Esophagus squamous epithelium (tissue), 5 donors: ENCODE measurements around the gene DLD. TPM values are rescaled to one million over a fixed set of nuclear protein-coding genes. Genes with fewer than 3 reads are reported as not detected.
"Not testable (repeated sequence)": the region's sequence is repeated elsewhere in the genome, so short reads cannot be mapped to it uniquely, and the experiment has no call there.

Source experiments
- DNase-seq: peaks from one replicate; lab custom pipeline; 2025; lab: John Stamatoyannopoulos, UW
- H3K27ac ChIP-seq, 4 donors: fragments of 200-600 bp; sonication (generic); one replicate each; pipeline ENCODE4 v1.5.1; 2016 to 2019; ENCODE audit warnings: mild to moderate bottlenecking in 1 of 4
- H3K27me3 ChIP-seq, 4 donors: fragments of 200-600 bp; sonication (generic); 1 replicate in 3 of 4; 2 replicates in 1 of 4; pipeline versions ENCODE4 v1.5.1 to v1.6.0; 2017 to 2021; ENCODE audit warnings: antibody characterized with exemption in 1 of 4
- H3K36me3 ChIP-seq, 3 donors: fragments of 200-600 bp; sonication (generic); one replicate each; pipeline ENCODE4 v1.5.1; 2016 to 2019
- H3K4me1 ChIP-seq, 3 donors: fragments of 200-600 bp; sonication (generic); one replicate each; pipeline ENCODE4 v1.5.1; 2017 to 2019
- H3K4me3 ChIP-seq, 4 donors: fragments of 200-600 bp; sonication (generic); 1 replicate in 3 of 4; 2 replicates in 1 of 4; pipeline ENCODE4 v1.5.1; 2016 to 2019; ENCODE audit warnings: mild to moderate bottlenecking in 2 of 4, moderate library complexity in 1 of 4
- H3K9me3 ChIP-seq, 3 donors: fragments of 200-600 bp; sonication (generic); one replicate each; pipeline ENCODE4 v1.5.1; 2016 to 2019
- POLR2A ChIP-seq, 4 donors: fragments of 450-650 bp; IDR thresholded peaks; one replicate each; pipeline ENCODE4 v1.6.1; 2017; ENCODE audit warnings: antibody characterized with exemption in 4 of 4, mild to moderate bottlenecking in 4 of 4, moderate library complexity in 3 of 4
- WGBS, 2 donors: methylation state at CpG; one replicate each; pipeline ENCODE4 v1.1.5; 2018; 5-methylcytosine and 5-hydroxymethylcytosine counted together
- intact Hi-C: fragments of 100-400 bp; cut with DNase I; formaldehyde crosslinking; loops from one replicate; pipeline ENCODE4 v1.15.0; 2022
- total RNA-seq, 4 donors: library from RNA; depleted of rRNA; stranded (reverse); fragments of >200 nt; gene quantifications; one replicate each; pipeline ENCODE4 v1.1.0, GENCODE V29; 2016
- TF ChIP-seq, protein P1 (sequence below), 6 experiments: fragments of 450-650 bp in 4 of 6; fragments of 200-600 bp in 2 of 6; sonication (generic) in 2 of 6; IDR thresholded peaks; one replicate each; pipeline ENCODE4 v1.5.1; 2016 to 2019; ENCODE audit warnings: antibody characterized with exemption in 6 of 6, mild to moderate bottlenecking in 4 of 6, moderate library complexity in 4 of 6
- donor health status: DM: yes; HTN: yes; CAD: no.

Gene DLD
- 100 to 1,000 TPM in 1 of 4 donors, 10 to 100 TPM in 3; 48.6 to 132 (median 72.7) TPM for total RNA-seq

DNA sequence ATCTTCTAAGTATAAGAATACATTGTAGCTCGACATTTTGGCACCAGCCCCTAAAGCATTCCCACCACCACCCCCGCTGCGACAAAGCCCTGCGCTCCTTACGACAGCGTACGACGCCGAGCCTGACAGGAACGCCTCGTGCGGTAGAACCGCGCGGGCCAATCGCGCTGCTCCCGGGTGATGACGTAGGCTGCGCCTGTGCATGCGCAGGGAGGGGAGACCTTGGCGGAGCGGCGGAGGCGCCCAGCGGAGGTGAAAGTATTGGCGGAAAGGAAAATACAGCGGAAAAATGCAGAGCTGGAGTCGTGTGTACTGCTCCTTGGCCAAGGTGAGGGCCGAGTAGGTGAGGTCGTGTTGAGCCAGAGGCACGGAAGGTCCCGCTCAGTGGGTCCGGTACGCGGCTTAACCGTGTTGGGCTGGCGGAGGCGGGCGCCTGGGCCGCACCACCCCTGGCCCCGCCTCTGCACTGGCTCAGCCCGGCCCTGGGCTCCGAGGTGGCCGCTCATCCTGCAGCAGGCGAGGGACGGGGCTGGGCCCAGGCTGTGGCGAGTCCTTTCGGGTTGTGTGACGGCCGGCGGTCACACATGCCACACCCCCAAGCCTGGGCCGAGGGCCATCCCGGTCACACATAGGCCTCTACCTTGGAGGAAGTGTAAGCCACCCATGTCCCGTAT is at the start of gene DLD:
DLD (plus strand) TSS at position 222 of the 674 bp plus-strand sequence; CDS start at position 290, 68 bp downstream.
- 0 to 1% methylated on average over 14 to 22 of the region's 55 CpGs for WGBS, 2 donors
- Histone ChIP-seq H3K9me3 (no peaks in the 10 kb centered on the region), H3K36me3 (peaks cover 0 to 32% (median 0%) of the 10 kb centered on the region in 3 donors), H3K27me3 (no peaks in the 10 kb centered on the region), H3K4me3 (peak within 1 kb of the TSS; percentile 69 to 86 (median 78)), H3K27ac (peak within 1 kb of the TSS; percentile 95 to 98 (median 97)), H3K4me1 (peaks cover 9 to 43% (median 22%) of the 10 kb centered on the region in 3 donors)
- intact Hi-C loops, result no loop called here
- peak in 3 of 4 donors; percentile 78 to 94 (median 86) for TF ChIP-seq POLR2A (IDR thresholded peaks at IDR 0.05)
- TF ChIP-seq, protein P1, sequence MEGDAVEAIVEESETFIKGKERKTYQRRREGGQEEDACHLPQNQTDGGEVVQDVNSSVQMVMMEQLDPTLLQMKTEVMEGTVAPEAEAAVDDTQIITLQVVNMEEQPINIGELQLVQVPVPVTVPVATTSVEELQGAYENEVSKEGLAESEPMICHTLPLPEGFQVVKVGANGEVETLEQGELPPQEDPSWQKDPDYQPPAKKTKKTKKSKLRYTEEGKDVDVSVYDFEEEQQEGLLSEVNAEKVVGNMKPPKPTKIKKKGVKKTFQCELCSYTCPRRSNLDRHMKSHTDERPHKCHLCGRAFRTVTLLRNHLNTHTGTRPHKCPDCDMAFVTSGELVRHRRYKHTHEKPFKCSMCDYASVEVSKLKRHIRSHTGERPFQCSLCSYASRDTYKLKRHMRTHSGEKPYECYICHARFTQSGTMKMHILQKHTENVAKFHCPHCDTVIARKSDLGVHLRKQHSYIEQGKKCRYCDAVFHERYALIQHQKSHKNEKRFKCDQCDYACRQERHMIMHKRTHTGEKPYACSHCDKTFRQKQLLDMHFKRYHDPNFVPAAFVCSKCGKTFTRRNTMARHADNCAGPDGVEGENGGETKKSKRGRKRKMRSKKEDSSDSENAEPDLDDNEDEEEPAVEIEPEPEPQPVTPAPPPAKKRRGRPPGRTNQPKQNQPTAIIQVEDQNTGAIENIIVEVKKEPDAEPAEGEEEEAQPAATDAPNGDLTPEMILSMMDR (IDR thresholded peaks at IDR 0.05), result peak in 3 of 6 experiments; percentile 5 to 18 (median 5)
- DNase-seq, result peak; percentile 68

- H3K9me3 ChIP-seq, result peaks cover 0 to 4% (median 0%) of the 10 kb centered on the region in 3 donors
- DNase-seq, result no peak
- TF ChIP-seq POLR2A (IDR thresholded peaks at IDR 0.05), result no peak
- TF ChIP-seq, protein P1 (IDR thresholded peaks at IDR 0.05), result no peak
- intact Hi-C loops, result no loop called here
- no peaks in the 10 kb centered on the region for H3K36me3 ChIP-seq
- H3K4me1 ChIP-seq, result no peaks in the 10 kb centered on the region
- H3K27me3 ChIP-seq, result no peaks in the 10 kb centered on the region
- H3K4me3 ChIP-seq, result no peak overlapping the region
- 79 to 91% methylated on average over 3 of the region's 3 CpGs for WGBS, 2 donors
- H3K27ac ChIP-seq, result no peak overlapping the region
Measured at GRCh38 chr7:107842213-107842612, 48.8 kb upstream of the DLD start.

- no peaks in the 10 kb centered on the region for H3K4me1 ChIP-seq
- no peak overlapping the region for H3K4me3 ChIP-seq
- DNase-seq, result no peak
- no peak overlapping the region for H3K27ac ChIP-seq
- no peaks in the 10 kb centered on the region for H3K36me3 ChIP-seq
- WGBS, 2 donors, result 90 to 94% methylated on average over 16 of the region's 16 CpGs
- peaks cover 0 to 4% (median 0%) of the 10 kb centered on the region in 3 donors for H3K9me3 ChIP-seq
- no peak for TF ChIP-seq POLR2A (IDR thresholded peaks at IDR 0.05)
- TF ChIP-seq, protein P1 (IDR thresholded peaks at IDR 0.05), result no peak
- no peaks in the 10 kb centered on the region for H3K27me3 ChIP-seq
- intact Hi-C loops, result no loop called here
Measured at GRCh38 chr7:107843184-107843583, 47.8 kb upstream of the DLD start.

DNA sequence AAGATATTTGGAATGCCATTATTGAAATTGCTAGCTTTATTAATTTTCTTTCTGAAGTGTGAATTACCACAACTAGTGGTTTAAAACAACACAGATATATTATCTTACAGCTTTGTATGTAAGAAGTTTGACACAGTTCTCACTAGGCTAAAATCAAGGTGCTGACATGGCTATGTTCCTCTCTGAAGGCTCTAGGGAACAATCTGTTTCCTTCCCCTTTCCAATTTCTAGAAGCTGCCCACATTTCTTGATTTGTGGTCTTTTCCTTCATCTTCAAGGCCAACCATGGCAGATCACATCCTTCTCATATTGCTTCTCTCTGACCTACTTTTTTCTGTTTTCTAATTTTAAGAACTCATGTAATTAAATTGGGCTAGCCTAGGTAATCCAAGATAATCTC is 44.7 kb upstream of the DLD start:
- TF ChIP-seq, protein P1 (IDR thresholded peaks at IDR 0.05), result no peak
- no peaks in the 10 kb centered on the region for H3K36me3 ChIP-seq
- H3K4me3 ChIP-seq, result no peak overlapping the region
- intact Hi-C loops, result no loop called here
- DNase-seq, result no peak
- H3K27me3 ChIP-seq, result no peaks in the 10 kb centered on the region
- H3K9me3 ChIP-seq, result no peaks in the 10 kb centered on the region
- no peaks in the 10 kb centered on the region for H3K4me1 ChIP-seq
- no peak overlapping the region for H3K27ac ChIP-seq

- WGBS, 2 donors, result 86 to 100% methylated on average over 1 to 7 of the region's 18 CpGs
- H3K4me3 ChIP-seq, result no peak overlapping the region
- H3K4me1 ChIP-seq, result no peaks in the 10 kb centered on the region
- H3K36me3 ChIP-seq, result no peaks in the 10 kb centered on the region
- intact Hi-C loops, result no loop called here
- no peak for DNase-seq
- TF ChIP-seq POLR2A (IDR thresholded peaks at IDR 0.05), result no peak
- TF ChIP-seq, protein P1 (IDR thresholded peaks at IDR 0.05), result no peak
- H3K27me3 ChIP-seq, result no peaks in the 10 kb centered on the region
- H3K27ac ChIP-seq, result no peak overlapping the region
- H3K9me3 ChIP-seq, result no peaks in the 10 kb centered on the region
Measured at GRCh38 chr7:107847168-107847835, 43.7 kb upstream of the DLD start.

- no CpG with 5 or more reads among the region's 20 CpGs for WGBS, 2 donors
Measured at GRCh38 chr7:107847836-107848175, 43.2 kb upstream of the DLD start.

GRCh38 chr7:107848211-107848610 is 42.8 kb upstream of the DLD start:
- H3K36me3 ChIP-seq, H3K27ac ChIP-seq, H3K4me1 ChIP-seq, intact Hi-C loops, DNase-seq, H3K9me3 ChIP-seq, H3K4me3 ChIP-seq, H3K27me3 ChIP-seq: not testable (repeated sequence)
- WGBS, 2 donors, result no CpG with 5 or more reads among the region's 31 CpGs

More at GRCh38 chr7:107847836-107848175, 43.2 kb upstream of the DLD start:
- H3K36me3 ChIP-seq, intact Hi-C loops, H3K4me1 ChIP-seq, H3K4me3 ChIP-seq, DNase-seq, H3K27ac ChIP-seq, H3K27me3 ChIP-seq, H3K9me3 ChIP-seq: not testable (repeated sequence)
